LNCaP clone FGC (cell line): ENCODE results near the gene MDM1.

Experiments used
- DNase-seq: peaks from one replicate; pipeline ENCODE4 v3.0.0-alpha.2; 2011; ENCODE audit warnings: low read depth
- H3K4me3 ChIP-seq: 2 replicates; pipeline ENCODE4 v1.5.1; 2011; ENCODE audit warnings: mild to moderate bottlenecking, low read depth, low read length, control low read depth
- TF ChIP-seq, protein P1 (sequence below): IDR thresholded peaks from 2 replicates; pipeline ENCODE4 v1.5.1; 2012; ENCODE audit warnings: mild to moderate bottlenecking; ENCODE audit not compliant: control insufficient read depth, insufficient read depth; ENCODE audit errors: extremely low read depth

The MDM1 gene

DNA sequence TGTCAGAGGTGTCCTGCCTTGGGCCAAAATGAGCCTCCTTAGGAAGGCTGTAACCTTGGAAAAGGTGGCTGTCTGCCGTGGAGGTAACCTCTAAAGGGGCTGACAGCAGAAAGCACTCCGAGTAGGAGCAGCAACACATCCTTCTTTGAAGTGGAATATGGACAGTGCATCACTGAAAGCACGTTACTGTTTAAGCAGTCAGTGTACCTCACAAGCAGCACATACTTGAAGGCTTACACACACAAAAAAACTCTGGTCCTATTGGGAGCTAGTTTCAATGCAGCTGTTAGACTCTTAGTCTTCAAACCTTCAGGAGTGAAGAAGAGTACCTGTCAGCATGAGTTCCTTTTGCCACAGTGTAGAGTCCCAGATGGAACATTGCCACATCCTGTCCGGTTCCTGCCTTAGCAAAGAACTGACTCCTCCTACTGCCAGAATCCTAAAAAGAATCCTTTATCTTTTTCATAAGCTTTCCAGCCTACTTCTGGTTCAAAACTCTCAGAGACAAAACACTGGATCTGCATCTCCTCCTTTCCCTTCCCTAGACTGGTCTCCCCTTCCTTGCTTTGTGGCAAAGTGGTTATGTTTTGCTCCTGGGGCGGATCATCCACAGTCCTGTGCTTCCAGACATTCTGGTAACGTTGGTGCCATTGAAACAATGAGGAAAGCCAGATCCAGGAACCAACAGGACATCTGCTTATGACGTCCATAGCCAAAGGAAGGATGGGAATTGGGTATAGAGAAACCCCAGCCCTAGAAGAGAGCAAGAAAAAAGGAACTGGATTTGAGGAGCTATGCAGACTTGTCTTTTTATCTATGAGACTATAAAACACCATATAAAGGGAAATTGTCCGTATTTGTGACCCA, 8.5 kb upstream of the MDM1 start:
- DNase-seq: no peak
- no peak overlapping the region for H3K4me3 ChIP-seq
- TF ChIP-seq, protein P1, sequence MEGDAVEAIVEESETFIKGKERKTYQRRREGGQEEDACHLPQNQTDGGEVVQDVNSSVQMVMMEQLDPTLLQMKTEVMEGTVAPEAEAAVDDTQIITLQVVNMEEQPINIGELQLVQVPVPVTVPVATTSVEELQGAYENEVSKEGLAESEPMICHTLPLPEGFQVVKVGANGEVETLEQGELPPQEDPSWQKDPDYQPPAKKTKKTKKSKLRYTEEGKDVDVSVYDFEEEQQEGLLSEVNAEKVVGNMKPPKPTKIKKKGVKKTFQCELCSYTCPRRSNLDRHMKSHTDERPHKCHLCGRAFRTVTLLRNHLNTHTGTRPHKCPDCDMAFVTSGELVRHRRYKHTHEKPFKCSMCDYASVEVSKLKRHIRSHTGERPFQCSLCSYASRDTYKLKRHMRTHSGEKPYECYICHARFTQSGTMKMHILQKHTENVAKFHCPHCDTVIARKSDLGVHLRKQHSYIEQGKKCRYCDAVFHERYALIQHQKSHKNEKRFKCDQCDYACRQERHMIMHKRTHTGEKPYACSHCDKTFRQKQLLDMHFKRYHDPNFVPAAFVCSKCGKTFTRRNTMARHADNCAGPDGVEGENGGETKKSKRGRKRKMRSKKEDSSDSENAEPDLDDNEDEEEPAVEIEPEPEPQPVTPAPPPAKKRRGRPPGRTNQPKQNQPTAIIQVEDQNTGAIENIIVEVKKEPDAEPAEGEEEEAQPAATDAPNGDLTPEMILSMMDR: no peak

DNA sequence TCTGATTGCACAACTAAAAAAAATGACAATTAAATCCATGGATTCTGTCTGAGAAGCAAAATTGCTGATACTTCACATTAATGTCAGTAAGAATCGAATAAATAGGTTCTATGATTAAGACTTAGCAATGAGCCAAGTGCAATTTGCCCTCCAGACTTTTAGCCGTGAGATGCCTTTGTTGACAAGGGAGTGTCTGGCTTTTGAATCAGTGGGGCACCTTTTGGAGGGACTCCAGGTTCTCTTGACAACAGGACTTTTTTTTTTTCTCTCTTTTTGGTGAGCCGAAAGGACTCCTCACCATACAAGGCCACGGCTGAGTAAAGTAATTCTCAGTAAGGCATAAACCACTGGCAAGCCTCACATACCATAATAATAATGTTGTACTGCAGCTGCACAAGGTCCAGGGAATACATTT, 4.7 kb upstream of the MDM1 start:
- DNase-seq: no peak
- H3K4me3 ChIP-seq: no peak overlapping the region
- TF ChIP-seq, protein P1: no peak

DNA sequence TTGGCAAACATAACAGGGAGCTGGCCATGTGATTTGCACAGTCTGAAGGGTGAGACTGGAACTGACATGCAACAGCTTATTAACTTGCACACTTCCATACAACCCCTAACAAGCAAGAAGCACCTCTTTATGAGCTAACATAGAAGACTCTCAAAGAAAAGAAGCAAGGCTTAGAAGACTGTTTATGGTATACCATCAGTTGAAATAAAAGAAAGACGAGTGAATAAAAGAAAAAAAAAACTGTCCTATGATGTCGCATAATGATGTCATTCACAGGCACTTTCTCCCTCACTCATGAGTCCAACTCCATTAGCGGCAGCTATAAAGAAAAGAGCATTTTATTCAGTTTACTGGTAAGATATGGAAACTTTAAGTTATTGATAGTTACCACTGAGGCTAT, 3.3 kb upstream of the MDM1 start:
- TF ChIP-seq, protein P1: no peak
- H3K4me3 ChIP-seq: no peak overlapping the region
- DNase-seq: no peak

DNA sequence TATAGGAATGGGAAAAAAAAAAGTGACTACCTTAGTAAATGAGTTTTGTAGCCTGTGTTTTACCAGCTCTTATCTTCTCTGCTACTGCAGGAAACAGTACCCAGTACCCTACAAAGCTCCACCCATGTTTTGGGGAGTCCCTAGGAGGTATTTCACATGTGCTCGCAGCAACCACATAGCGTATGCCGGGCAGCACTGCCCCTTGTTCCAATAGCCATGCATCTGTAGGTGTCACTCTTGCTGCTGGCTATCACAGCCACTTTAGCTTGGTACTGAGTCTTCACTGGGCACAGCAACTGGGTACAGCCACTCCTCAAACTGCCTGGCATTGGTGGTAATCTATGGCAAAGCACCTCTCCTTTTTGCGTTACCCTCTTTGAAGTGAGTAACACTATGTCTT, 2.0 kb upstream of the MDM1 start:
- TF ChIP-seq, protein P1: peak; percentile 56
- no peak for DNase-seq
- no peak overlapping the region for H3K4me3 ChIP-seq

DNA sequence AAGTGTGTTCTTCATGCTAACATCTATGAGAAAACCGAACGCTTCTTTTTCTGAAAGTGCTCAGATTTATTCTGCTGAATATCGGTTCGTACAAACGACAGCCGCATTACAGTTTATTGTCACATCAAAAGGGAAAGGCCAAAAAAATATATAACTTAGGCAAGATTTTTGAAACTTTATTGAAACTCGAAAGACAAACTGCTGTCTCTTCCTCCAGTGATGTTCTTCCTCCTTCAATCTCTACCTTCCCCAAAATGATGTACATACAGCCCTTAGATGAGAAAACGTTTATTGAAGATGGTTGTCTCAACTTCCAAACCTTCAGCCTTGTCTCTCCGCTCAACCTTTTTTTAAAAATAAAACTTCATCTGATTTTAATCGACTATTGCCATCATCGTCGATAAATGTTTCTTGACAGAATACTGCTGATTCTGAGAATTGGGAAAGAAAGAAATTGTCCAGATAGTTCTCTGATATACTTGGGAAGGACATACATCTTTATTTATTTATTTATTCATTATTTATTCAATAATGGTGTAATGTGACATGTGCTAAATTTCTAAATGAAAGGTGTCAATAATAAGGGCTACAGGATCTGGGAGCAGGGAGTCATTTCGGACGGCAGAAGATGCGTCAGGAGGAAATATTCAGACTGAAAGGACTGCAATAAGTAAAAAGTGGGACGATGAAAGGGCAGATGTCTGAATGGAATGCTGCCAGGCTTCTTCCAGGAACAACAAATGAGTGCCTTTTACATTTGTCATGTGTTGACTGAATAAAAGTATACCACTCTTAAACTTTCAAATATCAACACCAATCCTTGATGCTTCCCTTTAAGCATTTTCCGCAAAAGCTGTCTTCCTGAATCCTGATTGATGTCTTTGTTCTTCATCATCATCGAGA, 817 bp upstream of the MDM1 start:
- TF ChIP-seq, protein P1: no peak
- peak overlapping the region; percentile 91 for H3K4me3 ChIP-seq
- no peak for DNase-seq

DNA sequence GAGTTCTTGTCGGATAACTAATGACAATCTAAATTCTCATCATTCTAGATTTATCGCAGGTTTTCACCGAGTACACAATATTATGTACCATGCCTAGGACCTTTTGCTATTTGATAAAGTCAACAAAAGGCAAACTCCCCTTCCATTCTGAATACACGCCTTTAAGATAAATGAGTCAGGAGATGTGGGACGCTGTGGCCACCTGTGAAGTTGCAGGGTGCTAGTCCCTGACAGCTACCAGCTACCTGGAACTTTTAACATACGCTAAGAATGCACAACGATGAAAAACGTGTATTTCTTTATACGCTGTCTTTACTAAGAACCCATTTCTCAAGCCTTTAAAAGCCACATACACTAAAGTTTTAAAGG, 678 bp downstream of the MDM1 start:
- TF ChIP-seq, protein P1: no peak
- no peak for DNase-seq
- H3K4me3 ChIP-seq: peak overlapping the region; percentile 91
